GM10266 (cell line): Measurements from ENCODE around the gene P2RY2.

Experiments
- DNase-seq: peaks from one replicate; pipeline ENCODE4 v3.0.0; 2012; ENCODE audit errors: extremely low spot score
- CTCF ChIP-seq: IDR thresholded peaks from 2 replicates; pipeline ENCODE4 v1.5.1; 2012; ENCODE audit warnings: mild to moderate bottlenecking, low read depth; ENCODE audit not compliant: control insufficient read depth, insufficient read depth; ENCODE audit errors: missing control alignments

P2RY2 gene

GRCh38 chr11:73216465-73216864 lies 1.6 kb upstream of the P2RY2 start:
- no peak for DNase-seq
- TF ChIP-seq CTCF = no peak

GRCh38 chr11:73217131-73217809 lies 811 bp upstream of the P2RY2 start:
- no peak for DNase-seq
- TF ChIP-seq CTCF = no peak

- no peak for TF ChIP-seq CTCF
- DNase-seq = no peak
Observed at GRCh38 chr11:73217810-73218105, 323 bp upstream of the P2RY2 start.

- no peak for DNase-seq
- no peak for TF ChIP-seq CTCF
Observed at GRCh38 chr11:73218830-73219215, 742 bp downstream of the P2RY2 start.

GRCh38 chr11:73219396-73220285 lies 1.6 kb downstream of the P2RY2 start:
- TF ChIP-seq CTCF = no peak
- peak; percentile 18 for DNase-seq

- DNase-seq = peak; percentile 11
Observed at GRCh38 chr11:73221451-73221850, 3.4 kb downstream of the P2RY2 start.

More at GRCh38 chr11:73221451-73221850, 3.4 kb downstream of the P2RY2 start:
- TF ChIP-seq CTCF = no peak
